Stimulated activated CD8-positive, alpha-beta memory T cell treated with anti-CD3 and anti-CD28 coated beads, Interleukin-7, amount 100 ng/mL, for 4 hours (primary cell): ENCODE results near the gene GABBR1.
A peak's percentile ranks its signal among the peaks of the same experiment; 100 is the strongest.
"Not testable (repeated sequence)": the region's sequence is repeated elsewhere in the genome, so short reads cannot be mapped to it uniquely, and the experiment has no call there.

Experiments
- DNase-seq, 2 donors: peaks; one replicate each; pipeline ENCODE4 v3.0.0-alpha.2; 2020; ENCODE audit warnings: low read depth in 2 of 2

The GABBR1 gene

DNA sequence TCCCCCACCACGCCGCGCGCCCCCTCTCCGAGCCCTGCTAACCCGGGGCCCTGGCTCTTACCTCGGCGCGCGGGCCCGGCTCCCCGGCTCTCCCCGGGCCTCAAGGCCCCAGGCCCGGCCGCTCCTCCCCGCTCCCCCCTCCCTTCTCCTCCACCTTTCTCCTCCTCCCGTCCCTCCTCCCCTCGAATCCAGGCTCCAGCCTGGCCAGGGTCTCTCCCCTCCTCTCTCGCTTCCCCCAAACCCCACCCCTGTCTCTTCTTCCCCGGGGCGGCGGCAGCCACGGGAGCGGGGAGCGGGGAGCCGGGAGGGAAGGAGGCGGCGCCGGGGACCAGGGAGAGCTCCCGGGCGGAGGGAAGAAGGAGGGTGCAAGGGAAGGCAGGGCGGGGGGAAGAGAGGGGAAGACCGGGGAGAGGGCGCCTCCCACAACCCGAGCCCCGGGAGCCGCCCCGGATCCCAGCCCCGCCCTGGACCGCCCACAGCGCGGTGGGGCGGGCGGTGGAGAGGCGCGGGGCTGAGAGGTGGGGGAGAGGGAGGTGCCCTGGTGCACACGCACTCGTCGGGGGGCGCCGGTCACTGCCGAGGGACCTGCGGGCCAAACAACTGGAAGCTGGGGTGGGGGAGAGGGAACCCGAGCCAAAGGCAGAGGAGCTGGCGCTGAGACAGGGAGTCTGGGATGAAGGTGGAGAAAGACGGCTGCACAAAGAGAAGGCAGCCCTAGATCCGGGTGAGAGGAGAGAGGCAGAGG, at the start of gene GABBR1:
GABBR1 (minus strand) TSS at position 395 of the 745 bp plus-strand sequence. CDS start 798 bp downstream, outside the sequence.
- DNase-seq = peak; percentile 24 to 66

DNA sequence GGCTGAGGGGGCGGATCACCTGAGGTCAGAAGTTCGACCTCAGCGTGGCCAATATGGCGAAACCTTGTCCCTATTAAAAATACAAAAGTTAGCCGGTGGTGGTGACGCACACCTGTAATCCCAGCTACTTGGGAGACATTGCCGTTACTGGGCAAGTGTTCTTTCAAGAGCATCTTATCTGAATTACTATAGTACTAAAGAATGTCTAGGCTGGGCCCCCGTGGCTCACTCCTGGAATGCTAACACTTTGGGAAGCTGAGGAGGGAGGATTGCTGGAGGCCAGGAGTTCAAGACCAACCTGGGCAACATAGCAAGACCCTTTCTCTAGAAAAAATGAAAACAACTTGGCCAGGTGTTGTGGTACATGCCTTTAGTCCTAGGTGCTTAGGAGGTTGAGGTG, 48.8 kb upstream of the GABBR1 start:
- no peak for DNase-seq

DNA sequence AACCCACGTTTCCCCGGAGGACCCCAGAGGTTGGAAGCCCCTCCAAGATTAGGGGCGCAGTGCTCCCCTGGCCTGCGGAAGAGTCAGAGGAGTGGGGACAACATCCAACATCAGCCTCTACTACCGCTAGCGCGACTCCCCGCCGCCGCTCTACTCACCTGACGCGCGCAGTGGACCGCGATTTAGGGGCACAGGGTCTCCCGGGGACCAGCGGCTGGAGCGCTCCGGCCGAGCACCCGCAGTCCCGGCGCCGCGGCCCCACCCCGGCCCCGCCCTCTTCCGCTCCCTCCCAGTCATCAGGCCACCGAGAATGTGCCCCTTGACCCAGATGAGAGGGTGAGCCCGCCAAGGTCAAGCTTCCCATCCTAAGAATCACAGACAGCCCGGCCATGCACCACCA, 47.9 kb upstream of the GABBR1 start, which contains the start of gene ZFP57:
ZFP57 (minus strand) TSS at position 249 of the 400 bp plus-strand sequence. CDS start 4,149 bp downstream, outside the sequence.
- DNase-seq = no peak

DNA sequence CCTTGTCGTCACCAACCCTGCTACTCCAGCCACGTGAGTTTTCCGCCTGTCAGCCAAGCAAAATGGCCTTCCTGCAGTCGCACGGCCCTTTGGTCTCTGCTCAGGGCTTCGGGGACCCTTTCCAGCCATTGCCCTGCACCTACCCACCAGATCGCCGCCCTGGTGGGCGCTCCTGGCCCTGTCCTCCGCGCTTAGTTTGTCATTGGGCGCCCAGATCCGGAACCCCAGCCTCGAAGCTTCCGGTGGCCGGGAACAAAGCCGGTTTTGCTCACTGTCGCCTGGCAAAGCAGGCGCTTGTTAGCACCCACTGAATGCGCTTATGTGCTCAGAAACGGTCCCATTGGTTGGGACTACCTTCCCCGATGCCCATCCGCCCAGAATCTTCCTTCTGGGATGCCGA, 47.4 kb upstream of the GABBR1 start:
- no peak for DNase-seq

DNA sequence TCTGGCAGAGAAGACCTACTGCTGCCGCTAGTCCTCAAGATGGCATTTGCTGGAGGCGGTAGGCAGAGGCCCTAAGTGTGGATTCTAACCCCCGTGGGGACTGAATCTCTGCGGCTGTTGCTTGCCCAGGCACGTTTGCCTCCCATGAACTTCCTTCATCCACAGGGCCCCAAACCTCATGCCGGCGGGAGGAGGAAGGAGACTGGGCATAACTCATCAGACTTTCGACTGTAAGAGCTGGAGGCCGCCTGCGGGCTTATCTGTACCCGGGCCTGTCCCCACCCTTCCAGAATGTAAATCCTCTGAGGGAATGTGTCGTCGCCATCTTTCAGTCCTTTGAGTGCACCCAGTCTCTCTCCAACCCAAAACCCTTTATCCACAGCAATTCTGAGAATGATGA, 47.0 kb upstream of the GABBR1 start:
- DNase-seq = no peak

DNA sequence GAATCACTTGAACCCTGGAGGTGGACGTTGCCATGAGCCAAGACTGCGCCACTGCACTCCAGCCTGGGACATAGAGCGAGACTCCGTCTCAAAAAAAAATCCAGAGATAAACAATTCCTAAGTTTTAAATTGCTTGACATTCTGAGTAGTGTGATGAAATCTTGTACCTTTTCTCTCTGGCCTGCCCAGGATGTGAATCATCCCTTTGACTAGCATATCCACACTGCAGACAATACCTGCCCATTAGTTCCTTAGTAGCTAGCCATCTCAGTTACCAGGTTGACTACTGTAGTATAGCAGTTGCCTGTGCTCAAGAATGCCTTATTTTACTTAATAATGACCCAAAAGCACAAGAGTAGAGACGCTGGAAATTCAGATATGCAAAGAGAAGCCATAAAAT, 45.1 kb upstream of the GABBR1 start:
- DNase-seq = no peak

DNA sequence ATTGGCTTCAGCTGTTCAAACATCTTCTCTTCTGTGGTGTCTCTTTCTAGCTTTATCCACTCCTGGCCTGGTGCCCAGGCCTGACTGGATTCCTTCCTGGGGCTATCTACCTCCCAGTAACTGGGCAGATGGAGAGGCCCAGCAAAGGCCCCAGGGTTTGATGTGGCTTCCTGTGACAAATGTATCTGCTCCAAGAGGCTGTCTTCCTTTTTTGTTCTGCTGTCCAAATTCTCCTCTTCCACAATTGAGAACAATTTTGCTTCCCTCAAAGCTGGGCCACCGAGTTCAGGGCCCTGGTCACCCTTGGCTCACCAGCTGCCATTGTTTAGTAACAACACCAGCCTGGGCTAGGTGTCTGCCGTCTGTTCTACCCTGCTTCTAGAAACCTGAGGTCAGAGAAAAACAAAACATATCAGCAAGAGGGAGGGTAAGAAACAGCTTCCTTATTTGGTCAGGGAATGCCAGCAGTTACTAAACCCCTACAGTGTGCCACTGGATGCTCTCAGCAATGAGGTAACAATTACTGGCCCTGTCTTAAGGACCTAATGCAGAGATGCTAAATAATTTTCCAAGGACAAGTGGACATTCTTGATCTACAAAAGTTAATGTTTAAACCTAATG, 44.1 kb upstream of the GABBR1 start:
- no peak for DNase-seq

DNA sequence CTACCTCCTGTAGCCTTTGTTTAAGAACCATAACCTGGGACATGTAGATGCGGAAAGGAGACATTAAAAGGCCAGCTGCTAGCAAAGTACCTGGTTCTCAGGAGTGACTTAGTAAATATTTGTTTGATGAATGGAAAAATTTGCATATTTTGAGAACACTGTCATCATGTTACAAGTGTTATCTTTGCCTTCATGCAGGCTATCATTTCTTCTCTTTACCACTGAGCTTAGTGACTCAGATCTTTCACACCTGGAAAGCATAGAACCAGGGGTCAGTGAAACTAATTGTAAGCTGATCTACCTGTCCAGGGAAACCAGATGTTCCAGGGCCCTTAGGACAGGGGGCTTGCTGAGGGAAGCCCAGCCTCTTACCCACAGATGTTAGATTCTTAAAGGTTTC, 42.6 kb upstream of the GABBR1 start:
- no peak for DNase-seq

DNA sequence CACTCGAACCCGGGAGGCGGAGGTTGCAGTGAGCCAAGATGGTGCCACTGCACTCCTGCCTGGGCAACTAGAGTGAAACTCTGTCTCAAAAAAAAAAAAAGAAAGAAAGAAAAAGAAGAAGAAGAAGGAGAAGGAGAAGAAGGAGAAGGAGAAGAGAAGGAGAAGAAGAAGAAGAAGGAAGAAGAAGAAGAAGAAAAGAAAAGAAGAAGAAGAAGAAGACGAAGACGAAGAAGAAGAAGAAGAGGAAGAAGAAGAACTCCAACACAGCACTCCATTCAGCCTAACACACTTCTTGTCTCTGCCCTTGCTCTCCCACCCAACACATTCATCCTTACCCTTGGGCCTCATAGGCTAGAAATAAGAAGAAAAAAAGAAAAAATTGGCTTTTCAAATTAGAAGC, 41.0 kb upstream of the GABBR1 start:
- no peak for DNase-seq

DNA sequence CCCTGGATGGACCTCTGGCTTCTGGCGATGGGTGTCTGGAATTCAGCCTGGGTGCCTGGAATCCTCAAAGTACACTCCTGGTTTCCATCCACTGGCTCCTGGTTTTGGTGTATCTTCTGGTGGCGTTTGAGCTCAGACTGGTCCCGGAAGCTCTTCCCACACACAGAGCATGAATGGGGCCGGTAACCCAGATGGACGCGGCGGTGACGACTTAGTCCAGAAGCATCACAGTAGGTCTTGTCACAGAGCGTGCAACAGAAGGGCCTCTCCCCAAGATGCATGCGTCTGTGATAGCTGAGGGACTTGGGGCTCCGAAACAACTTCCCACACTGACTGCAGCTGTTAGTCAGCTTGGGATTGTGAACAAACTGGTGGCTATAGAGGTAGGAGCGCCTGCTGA, 40.2 kb upstream of the GABBR1 start:
- DNase-seq = no peak

DNA sequence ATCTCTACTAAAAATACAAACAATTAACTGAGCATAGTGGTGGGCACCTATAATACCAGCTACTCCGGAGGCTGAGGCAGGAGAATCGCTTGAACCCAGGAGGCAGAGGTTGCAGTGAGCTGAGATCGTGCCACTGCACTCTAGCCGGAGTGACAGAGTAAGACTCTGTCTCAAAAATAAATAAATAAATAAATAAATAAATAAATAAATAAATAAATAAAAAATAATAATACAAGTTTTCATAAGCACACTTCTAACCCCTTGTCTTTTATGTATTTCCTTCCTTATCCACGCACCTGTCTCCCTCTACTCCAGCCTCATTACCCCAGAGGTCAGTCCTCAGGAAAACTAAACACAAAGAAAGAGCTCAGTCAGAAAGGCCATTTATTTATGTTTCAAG, 39.1 kb upstream of the GABBR1 start:
- DNase-seq = not testable (repeated sequence)

DNA sequence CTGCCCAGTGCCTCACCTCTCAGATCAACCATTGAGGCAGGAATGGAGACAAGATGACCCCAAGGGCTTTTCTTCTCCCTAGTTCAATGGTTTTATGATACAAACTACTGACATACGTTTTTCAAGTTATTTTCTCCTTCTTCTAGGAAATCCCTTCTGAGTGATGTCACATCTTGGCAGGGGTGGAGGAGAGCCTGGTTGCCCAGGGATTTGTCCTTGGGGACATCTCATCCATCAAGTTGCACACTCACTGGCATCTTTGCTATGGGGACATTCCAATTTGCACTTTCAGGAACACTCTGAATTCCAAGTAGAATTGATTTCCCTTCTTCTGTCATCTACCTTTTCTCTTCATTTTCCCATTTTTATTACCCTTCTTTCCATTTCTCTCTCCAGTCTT, 38.0 kb upstream of the GABBR1 start:
- DNase-seq = no peak

DNA sequence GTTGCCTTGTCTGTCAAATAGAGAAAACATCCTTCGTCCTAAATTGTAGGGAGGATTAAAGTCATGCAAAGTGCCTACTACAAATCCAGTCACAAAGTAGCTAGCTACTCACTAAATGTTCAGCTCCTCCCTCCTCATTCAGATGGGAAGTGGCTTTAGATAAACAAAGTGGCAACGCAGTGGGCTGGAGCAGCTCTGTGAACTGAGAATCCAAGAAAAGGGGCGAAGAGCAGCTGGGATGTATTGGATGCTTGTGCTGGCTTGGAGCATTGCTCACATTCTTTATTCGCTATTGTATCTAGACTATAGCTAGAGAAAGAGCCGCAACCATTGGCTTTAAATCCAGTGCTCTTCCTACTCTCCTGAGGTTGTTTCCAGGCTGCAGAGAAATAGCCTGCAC, 34.2 kb upstream of the GABBR1 start:
- DNase-seq = no peak

DNA sequence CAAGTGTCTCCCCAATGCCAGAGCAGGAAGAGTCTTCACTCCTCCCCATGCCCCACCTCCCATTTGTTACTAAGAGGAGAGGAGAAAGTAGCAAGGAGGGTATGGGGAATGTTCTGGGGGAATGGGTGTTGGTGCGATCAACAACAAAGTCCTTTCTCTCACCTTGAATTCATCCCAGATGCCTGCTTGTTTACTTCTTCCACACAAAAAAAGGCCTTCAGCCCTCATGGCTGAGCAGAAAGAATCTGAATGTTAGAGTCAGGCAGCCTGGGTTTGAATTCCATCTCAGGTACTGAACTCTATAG, 33.8 kb upstream of the GABBR1 start:
- DNase-seq = no peak

DNA sequence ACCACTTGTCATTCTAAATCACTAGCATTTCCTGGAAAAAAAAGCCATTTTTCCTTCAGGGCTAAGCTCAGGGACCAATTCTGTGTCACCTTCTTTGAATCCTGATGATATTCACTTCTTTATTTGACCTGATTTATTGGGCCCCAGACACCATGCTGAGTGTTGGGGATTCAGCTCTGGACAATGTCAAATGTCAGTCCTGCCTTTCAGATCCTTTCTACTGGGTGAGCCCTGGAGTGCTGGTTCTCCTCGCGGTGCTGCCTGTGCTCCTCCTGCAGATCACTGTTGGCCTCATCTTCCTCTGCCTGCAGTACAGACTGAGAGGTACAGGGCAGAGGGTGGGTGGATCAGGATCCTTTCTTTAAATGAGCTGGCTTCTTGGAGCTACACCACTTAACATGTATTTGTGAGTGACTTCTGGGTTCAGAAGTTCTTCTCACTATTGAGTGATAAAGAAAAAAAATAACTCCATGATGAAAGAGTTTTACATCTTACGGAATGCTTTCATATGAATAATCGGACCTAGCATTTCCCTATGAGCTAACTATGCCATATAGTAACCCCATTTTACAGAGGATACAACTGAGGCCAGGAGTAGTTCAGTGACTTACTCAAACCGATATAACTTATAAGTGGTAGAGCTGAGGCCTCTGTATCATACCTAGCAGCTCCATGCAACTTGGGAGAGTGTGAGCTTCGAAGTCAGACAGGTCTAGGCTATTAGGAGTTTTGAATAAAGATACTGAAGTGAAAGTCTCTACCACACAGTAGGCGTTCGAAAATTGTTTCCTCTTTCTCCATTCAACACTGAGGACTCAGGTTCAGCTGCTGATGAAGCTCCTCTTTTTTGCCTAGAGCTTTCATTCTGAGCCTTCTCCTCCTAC, 33.2 kb upstream of the GABBR1 start:
- DNase-seq = no peak

DNA sequence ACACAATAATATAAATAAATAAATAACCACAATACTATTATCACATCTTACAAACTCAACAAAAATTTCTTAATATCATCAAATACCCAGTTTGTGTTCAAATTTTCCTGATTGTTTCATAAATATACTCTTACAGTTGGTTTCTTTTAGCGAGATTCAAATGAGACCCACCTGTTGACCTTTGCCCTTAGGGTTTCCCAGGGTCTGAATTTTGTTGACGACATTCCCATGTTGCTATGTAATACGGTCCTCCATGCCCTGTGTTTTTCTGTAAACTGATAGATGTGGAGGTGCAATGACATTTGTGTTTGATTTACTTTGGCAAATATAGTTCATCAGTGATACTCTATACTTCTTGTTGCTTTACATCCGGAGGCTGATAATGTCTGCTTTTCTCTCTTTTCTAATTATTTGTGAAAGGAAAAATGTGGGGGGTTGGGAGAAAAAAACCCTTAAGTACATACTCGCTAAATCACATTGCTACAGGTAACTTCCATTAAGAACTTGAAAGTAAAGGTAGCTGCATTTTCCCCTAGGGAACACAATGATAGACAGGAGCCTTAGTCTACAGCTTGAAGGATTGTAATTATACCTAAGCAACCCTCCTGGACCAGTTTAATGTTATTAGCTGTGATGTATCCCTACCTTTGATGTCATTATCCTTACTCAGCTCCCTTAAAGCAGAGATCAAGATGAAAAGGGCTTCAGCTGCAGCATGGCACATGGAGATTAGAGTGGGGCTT, 30.5 kb upstream of the GABBR1 start:
- no peak for DNase-seq

DNA sequence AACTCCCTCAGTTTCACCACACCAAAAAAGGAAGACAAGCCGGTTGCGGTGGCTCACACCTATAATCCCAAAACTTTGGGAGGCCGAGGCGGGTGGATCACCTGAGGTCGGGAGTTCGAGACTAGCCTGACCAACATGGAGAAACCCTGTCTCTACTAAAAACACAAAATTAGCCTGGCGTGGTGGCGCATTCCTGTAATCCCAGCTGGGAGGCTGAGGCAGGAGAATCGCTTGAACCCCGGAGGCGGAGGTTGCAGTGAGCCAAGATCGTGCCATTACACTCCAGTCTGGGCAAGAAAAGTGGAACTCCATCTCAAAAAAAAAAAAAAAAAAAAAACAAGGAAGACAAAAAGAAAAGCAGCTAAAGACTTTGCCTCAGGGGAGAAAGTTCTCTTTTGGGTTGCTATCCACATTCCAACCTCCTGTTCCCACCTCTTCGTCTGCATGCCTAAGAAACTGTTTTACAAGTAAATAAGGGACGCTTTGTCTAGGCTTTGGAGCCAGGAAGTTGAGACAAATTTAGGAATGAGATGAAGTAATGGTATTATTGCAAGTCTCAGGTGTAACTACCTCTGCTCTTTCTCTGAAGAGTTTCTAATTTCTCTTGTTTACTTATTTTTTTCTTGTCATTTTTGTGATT, 28.6 kb upstream of the GABBR1 start:
- DNase-seq = not testable (repeated sequence)

DNA sequence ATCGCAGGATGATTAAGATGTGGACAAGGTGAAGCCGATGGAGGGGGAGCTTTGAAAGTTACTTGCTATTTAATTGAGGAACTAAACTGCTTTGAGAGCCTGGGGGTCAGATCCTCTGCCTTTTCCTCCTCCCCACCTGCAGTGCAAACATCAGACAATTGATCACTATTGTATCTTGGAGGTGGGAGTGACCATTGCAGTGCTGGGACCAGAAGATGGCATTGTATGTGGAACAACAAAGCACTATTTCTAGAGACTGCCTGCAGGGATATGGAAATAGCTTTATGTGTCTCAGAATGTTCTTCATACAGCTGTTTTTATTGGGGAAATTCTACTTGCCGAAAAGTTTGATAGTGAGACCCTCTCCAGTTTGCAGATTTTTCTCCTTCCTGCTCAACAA, 28.1 kb upstream of the GABBR1 start:
- no peak for DNase-seq

DNA sequence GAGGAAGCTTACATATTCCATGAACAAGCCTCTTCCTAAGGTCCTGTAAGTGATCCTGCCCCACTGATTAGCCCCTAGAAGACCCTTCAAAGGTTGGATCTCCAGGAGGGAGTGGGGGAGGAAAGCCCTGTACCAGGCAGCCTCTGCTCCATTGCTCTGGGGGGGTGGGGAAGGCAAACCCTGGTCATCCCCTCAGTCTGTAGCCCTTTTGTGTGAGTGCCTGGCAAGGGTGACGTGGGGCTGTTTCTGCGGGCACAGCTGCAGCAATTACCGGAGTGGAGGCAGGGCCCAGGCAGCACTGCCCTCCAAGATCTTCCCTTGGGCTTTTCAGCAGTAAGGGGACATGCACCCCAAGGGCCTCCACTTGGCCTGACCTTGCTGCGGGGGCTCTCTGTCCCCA, 23.8 kb upstream of the GABBR1 start, which contains the start of gene MOG:
MOG (plus strand) TSS at position 295 of the 400 bp plus-strand sequence. CDS start 118 bp downstream, outside the sequence.
- no peak for DNase-seq

DNA sequence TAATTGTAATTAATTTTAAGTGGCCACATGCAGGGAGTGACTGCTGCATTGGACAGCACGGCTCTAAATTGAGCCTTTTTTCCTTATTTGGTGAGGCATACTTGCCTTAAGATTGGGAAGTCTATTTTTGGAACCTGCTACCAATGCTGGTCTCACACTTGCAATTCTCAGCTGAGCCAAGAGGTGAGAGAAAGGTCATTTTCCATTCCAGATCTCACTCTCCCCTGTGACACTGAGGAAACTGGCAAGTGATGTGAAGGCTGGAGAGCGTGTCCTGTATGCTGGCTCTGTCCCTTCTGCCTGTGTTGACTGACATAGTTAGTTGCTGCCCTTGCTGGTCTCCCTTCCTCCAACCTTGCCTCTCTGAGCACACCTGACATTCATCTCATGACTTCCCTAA, 23.2 kb upstream of the GABBR1 start:
- no peak for DNase-seq

DNA sequence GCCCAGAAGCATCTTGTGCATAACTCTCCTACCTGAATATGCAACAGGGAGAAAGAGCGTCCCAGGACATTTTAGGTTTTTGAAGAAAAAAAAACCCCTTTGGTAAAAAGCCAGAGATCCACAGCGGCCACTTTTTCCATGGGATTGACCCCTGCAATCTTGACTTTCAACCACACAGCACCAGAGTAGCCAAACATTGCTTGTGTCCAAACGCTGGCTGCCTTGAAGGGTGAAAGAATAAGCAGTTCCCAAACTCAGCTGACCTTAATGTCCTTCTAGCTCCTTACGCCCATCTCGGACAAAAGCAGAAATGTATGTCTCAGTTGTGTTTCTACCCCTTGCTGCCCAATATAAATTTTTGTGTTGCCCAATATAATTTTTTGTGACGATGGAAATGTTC, 22.7 kb upstream of the GABBR1 start:
- no peak for DNase-seq
